K562 (cell line): ENCODE results near the gene SP6. TPM values are rescaled to one million over a fixed set of nuclear protein-coding genes. Genes with fewer than 3 reads are reported as not detected.

Experiments used
- ATAC-seq: fragments of 200-7000 bp; cut with Tn5 transposase; 3 replicates; pipeline ENCODE4 v1.9.1; 2020; ENCODE audit warnings: moderate library complexity
- BruUV-seq: library from RNA; stranded (reverse); fragments of 400-500 nt; replicated peaks from 2 replicates; lab custom pipeline; 2021; lab: Mats Ljungman, UMichigan
- CTCF ChIA-PET: fragments of 300-600 bp; formaldehyde crosslinking; extraction: SDS; loops from one replicate; lab custom pipeline; 2021; ENCODE audit warnings: low intra/inter-chr PET ratio; lab: Yijun Ruan, JAX
- POLR2A ChIA-PET: fragments of 300-600, 350-650 bp; sonication (Branson Sonifier 250); formaldehyde crosslinking; extraction: SDS; loops from one replicate; lab custom pipeline; 2021; ENCODE audit warnings: antibody characterized with exemption, inconsistent platforms; lab: Yijun Ruan, JAX
- DNase-seq, 4 experiments: peaks; one replicate each; pipeline versions ENCODE4 v3.0.0 to v3.0.0-alpha.2; 2011 to 2018; ENCODE audit warnings: low spot score in 3 of 4, mixed read lengths in 3 of 4; ENCODE audit errors: extremely low read depth in 1 of 4
- FAIRE-seq: peaks from 2 replicates; lab custom pipeline; 2011; peaks lifted over from hg19 to GRCh38; lab: Jason Lieb, UNC
- H2AFZ ChIP-seq: 2 replicates; pipeline ENCODE4 v1.6.0; 2011; ENCODE audit warnings: low read depth, low read length, control low read depth, inconsistent platforms
- H3K27ac ChIP-seq: fragments of 200-600 bp; 3 replicates; pipeline ENCODE4 v1.8.0; 2011; ENCODE audit warnings: low read depth, mild to moderate bottlenecking, control low read depth, inconsistent platforms, low read length, moderate library complexity, mixed read lengths; ENCODE audit errors: extremely low read depth
- H3K27me3 ChIP-seq, 2 experiments: fragments of 300-600 bp in 1 of 2; 2 replicates in 1 of 2; 3 replicates in 1 of 2; pipeline versions ENCODE4 v1.6.0 to v1.8.0; 2011; ENCODE audit warnings: inconsistent platforms in 2 of 2, low read length in 2 of 2, mild to moderate bottlenecking in 1 of 2, mixed read lengths in 1 of 2, moderate library complexity in 1 of 2; ENCODE audit not compliant: control insufficient read depth in 2 of 2, insufficient read depth in 2 of 2
- H3K36me3 ChIP-seq: fragments of 300-600 bp; 3 replicates; pipeline ENCODE4 v1.8.0; 2011; ENCODE audit warnings: mild to moderate bottlenecking, low read length, inconsistent platforms; ENCODE audit not compliant: control insufficient read depth, insufficient read depth
- H3K4me1 ChIP-seq, 2 experiments: fragments of 200-600 bp in 1 of 2; replicated peaks in 1 of 2; 2 replicates in 1 of 2; 3 replicates in 1 of 2; pipeline versions ENCODE4 v1.5.1 to v1.8.0; 2011; ENCODE audit warnings: inconsistent platforms in 2 of 2, low read length in 2 of 2, mild to moderate bottlenecking in 1 of 2, mixed read lengths in 1 of 2, moderate library complexity in 1 of 2; ENCODE audit not compliant: control insufficient read depth in 2 of 2, insufficient read depth in 2 of 2
- H3K4me2 ChIP-seq: 2 replicates; pipeline ENCODE4 v1.6.1; 2011; ENCODE audit warnings: low read length, control low read depth, inconsistent platforms, mixed read lengths; ENCODE audit not compliant: insufficient read depth
- H3K4me3 ChIP-seq: fragments of 200-600 bp; sonication (generic), shearing (Covaris generic); 2 replicates; pipeline ENCODE4 v1.5.1; 2016; ENCODE audit warnings: control low read depth, inconsistent platforms
- H3K79me2 ChIP-seq: fragments of 200-600 bp; 3 replicates; pipeline ENCODE4 v1.8.0; 2011; ENCODE audit warnings: low read length, inconsistent platforms; ENCODE audit not compliant: control insufficient read depth, insufficient read depth
- H3K9ac ChIP-seq, 2 experiments: 2 replicates each; pipeline versions ENCODE4 v1.6.0 to v1.6.1; 2011; ENCODE audit warnings: low read depth in 2 of 2, low read length in 2 of 2, control low read depth in 1 of 2, inconsistent platforms in 1 of 2, mild to moderate bottlenecking in 1 of 2, mixed read lengths in 1 of 2; ENCODE audit not compliant: insufficient read depth in 1 of 2
- H3K9me1 ChIP-seq: one replicate; pipeline ENCODE4 v1.6.0; 2011; ENCODE audit warnings: inconsistent platforms, mild to moderate bottlenecking, low read length, moderate library complexity; ENCODE audit not compliant: control insufficient read depth, insufficient read depth
- H3K9me3 ChIP-seq: replicated peaks from 2 replicates; pipeline ENCODE4 v1.5.1; 2011; ENCODE audit warnings: low read depth, low read length, inconsistent platforms; ENCODE audit not compliant: control insufficient read depth, insufficient read depth
- H4K20me1 ChIP-seq: replicated peaks from 2 replicates; pipeline ENCODE4 v1.6.1; 2011; ENCODE audit warnings: low read length, inconsistent platforms, mixed read lengths; ENCODE audit not compliant: control insufficient read depth, insufficient read depth
- ELF1 ChIP-seq: fragments of 200-800 bp; sonication (Bioruptor generic); IDR thresholded peaks from 2 replicates; pipeline ENCODE4 v1.6.1; 2016; ENCODE audit warnings: missing genetic modification characterization, missing compliant biosample characterization
- ETV6 ChIP-seq, 3 experiments: fragments of 150-350 bp in 1 of 3; sonication (generic) in 1 of 3; formaldehyde crosslinking in 1 of 3; IDR thresholded peaks; 2 replicates each; pipeline versions ENCODE4 v1.6.1 to v1.8.0; 2014 to 2022; ENCODE audit warnings: borderline replicate concordance in 2 of 3, low read depth in 2 of 3, antibody characterized with exemption in 1 of 3, low read length in 1 of 3, mild to moderate bottlenecking in 1 of 3, missing genetic modification reagents in 1 of 3
- HEY1 ChIP-seq: fragments of 250-450 bp; sonication (Bioruptor Pico); IDR thresholded peaks from 2 replicates; pipeline ENCODE4 v1.5.0; 2020; ENCODE audit warnings: mild to moderate bottlenecking, moderate library complexity, borderline replicate concordance
- KLF13 ChIP-seq: fragments of 450-650 bp; IDR thresholded peaks from 2 replicates; pipeline ENCODE4 v1.6.1; 2016; ENCODE audit warnings: missing genetic modification characterization, low read depth, mild to moderate bottlenecking, missing compliant biosample characterization, moderate library complexity, borderline replicate concordance
- MIER1 ChIP-seq: fragments of 450-650 bp; IDR thresholded peaks from 2 replicates; pipeline ENCODE4 v1.6.1; 2016; ENCODE audit warnings: antibody characterized with exemption, mild to moderate bottlenecking, low read depth
- SPI1 ChIP-seq: IDR thresholded peaks from 2 replicates; pipeline ENCODE4 v1.6.1; 2011; ENCODE audit warnings: low read depth, low read length, control low read depth, borderline replicate concordance
- TCF7L2 ChIP-seq: fragments of 150-350 bp; IDR thresholded peaks from 2 replicates; pipeline ENCODE4 v1.6.1; 2016; ENCODE audit warnings: low read depth, mild to moderate bottlenecking, low read length, moderate library complexity
- WGBS: fragments of 100-300 bp; shearing (Covaris generic); methylation state at CpG from one replicate; pipeline ENCODE4 v1.1.6; 2016; ENCODE audit warnings: low coverage, mixed read lengths; ENCODE audit not compliant: insufficient coverage; ENCODE audit errors: missing lambda C conversion rate; 5-methylcytosine and 5-hydroxymethylcytosine counted together
- in situ Hi-C: fragments of 300-500 bp; cut with MboI; formaldehyde crosslinking; loops from 4 replicates; pipeline ENCODE4 v1.15.0; 2018; ENCODE audit warnings: inconsistent platforms, mixed read lengths
- intact Hi-C: fragments of 100-400 bp; cut with micrococcal nuclease; formaldehyde crosslinking; loops from 2 replicates; pipeline ENCODE4 v1.14.2; 2022
- polyA plus RNA-seq, 8 experiments: library from polyadenylated mRNA; depleted of rRNA in 4 of 8; stranded (reverse) in 5 of 8; unstranded in 3 of 8; fragments of >200 nt; fragmentation: Nextera tagmentation in 2 of 8; fragmentation: Illumina TruSeq in 1 of 8; extraction: Ambion mirVana in 2 of 8; extraction: Trizol in 1 of 8; gene quantifications; 2 replicates each; pipeline versions ENCODE4 v1.2.1 to v1.2.3, GENCODE V29; 2011 to 2014; ENCODE audit warnings: inconsistent platforms in 1 of 8, missing spikeins in 1 of 8
- total RNA-seq, 7 experiments: library from RNA; depleted of rRNA in 6 of 7; stranded (reverse); fragments of >200 nt in 6 of 7; fragmentation: Illumina TruSeq in 2 of 7; extraction: Trizol in 2 of 7; gene quantifications; 2 replicates each; pipeline versions ENCODE4 v1.2.1 to v1.2.3, GENCODE V29; 2011 to 2021; ENCODE audit warnings: low replicate concordance in 1 of 7
- TF ChIP-seq, protein P1 (sequence below): fragments of 250-450 bp; sonication (Bioruptor Pico); IDR thresholded peaks from 2 replicates; pipeline ENCODE4 v1.6.1; 2021; ENCODE audit warnings: mild to moderate bottlenecking
- TF ChIP-seq, protein P2 (sequence below): fragments of 450-650 bp; IDR thresholded peaks from 2 replicates; pipeline ENCODE4 v1.6.1; 2017; ENCODE audit warnings: antibody characterized with exemption

The SP6 gene
- total and polyA plus RNA-seq, 9 of the 15 experiments (the other 6 are each of a cell fraction or from before 2014, with no cell fraction given) = 0.11 to 7.9 (median 2.2) TPM

DNA sequence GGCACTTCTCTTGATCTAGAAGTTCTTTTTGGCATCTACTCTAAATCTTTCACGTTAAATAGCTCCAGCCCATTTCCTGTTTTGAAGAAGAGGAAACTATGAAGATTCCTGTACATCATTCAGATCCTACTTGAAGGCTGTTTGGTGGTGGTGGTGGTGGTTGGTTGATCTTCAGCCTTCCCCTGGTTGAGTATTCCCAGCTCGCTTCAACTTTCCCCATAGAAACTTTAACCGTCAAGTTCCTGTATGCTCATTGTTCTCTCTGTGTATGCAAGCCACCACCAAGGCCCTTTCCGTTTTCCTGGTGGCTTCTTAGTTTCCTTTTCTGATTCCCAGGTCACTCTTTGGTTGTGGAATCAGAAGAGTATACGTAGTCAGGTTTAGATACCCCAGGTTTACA is 16.2 kb downstream of the SP6 start:
- ATAC-seq = no peak
- Histone ChIP-seq H3K9me3 (no peaks in the 10 kb centered on the region), H2AFZ (no peak overlapping the region), H3K4me1 (peaks cover 28 to 30% of the 10 kb centered on the region in 2 experiments), H4K20me1 (0 out of 2 replicates have a peak, but pooled peaks cover 4% of the 10 kb centered on the region), H3K9me1 (no peaks in the 10 kb centered on the region), H3K9ac (no peak overlapping the region), H3K4me2 (no peak overlapping the region; the same call in 1 of the 2 replicates), H3K4me3 (no peak overlapping the region), H3K27ac (peak overlapping the region; percentile 37; the same call in 2 of the 3 replicates), H3K27me3 (no peaks in the 10 kb centered on the region), H3K36me3 (peaks cover 20% of the 10 kb centered on the region; the same call in 2 of the 3 replicates), H3K79me2 (peaks cover 17% of the 10 kb centered on the region)
- in situ Hi-C loops = no loop called here
- no peak for DNase-seq
- intact Hi-C loops = loop anchor here (5.0 kb wide), 1 partner anchor 57 kb away; no protein-coding TSS in a partner anchor
- 58% methylated on average over 5 of the region's 5 CpGs for WGBS
- POLR2A ChIA-PET = interaction anchor here (0.7 kb wide), 1 partner anchor 1216 kb away, joined by 4 read pairs; no protein-coding TSS in a partner anchor
- FAIRE-seq = no peak
- no peak for TF ChIP-seq HEY1 (CRISPR knock-in tag)
- TF ChIP-seq MIER1 = no peak
- no TSS peak for BruUV-seq
- CTCF ChIA-PET = no interaction called here

DNA sequence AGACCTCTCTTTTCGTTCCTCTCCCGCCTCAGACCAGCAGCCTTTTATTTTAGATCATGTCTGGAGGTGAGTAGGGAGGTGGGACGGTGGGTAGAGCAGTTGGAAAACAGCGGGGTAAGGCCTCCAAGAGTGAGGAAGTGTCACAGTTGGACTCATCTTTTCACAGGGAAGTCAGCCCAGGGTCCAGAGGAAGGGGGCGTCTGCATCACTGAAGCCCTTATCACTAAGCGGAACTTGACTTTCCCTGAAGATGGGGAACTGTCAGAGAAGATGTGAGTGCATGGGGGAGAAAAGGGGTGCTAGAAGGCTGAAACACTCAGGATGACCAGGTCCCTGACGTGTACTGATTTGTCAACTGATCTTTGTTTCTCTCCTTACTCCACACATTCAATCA is 19.0 kb downstream of the SP6 start:
- Histone ChIP-seq H3K9ac (peak overlapping the region; percentile 84 to 90), H3K27me3 (no peaks in the 10 kb centered on the region), H3K27ac (peak overlapping the region; percentile 73), H3K9me3 (no peaks in the 10 kb centered on the region)
- CTCF ChIA-PET = interaction anchor here (0.8 kb wide), 1 partner anchor 9 kb away, joined by 3 read pairs; no protein-coding TSS in a partner anchor
- TF ChIP-seq ETV6 (IDR thresholded peaks at IDR 0.05; ENCODE audit: borderline replicate concordance in 1 of 2, low read depth in 2 of 2, low read length in 1 of 2) = peak in 1 of 2 experiments; percentile 50; a peak in 1 of 4 replicates
- TF ChIP-seq ETV6 (CRISPR knock-in tag; IDR thresholded peaks at IDR 0.05; ENCODE audit: borderline replicate concordance) = no peak
- peak; percentile 70; the same call in 1 of the 2 replicates for TF ChIP-seq SPI1
- TF ChIP-seq KLF13 (tag) = no peak
- 0 out of 2 replicates have a peak, but pooled peaks have one; percentile 3 for TF ChIP-seq ELF1 (tag)
- TF ChIP-seq, protein P1, sequence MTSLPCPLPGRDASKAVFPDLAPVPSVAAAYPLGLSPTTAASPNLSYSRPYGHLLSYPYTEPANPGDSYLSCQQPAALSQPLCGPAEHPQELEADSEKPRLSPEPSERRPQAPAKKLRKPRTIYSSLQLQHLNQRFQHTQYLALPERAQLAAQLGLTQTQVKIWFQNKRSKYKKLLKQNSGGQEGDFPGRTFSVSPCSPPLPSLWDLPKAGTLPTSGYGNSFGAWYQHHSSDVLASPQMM (CRISPR knock-in tag) = no peak
- TF ChIP-seq, protein P2, sequence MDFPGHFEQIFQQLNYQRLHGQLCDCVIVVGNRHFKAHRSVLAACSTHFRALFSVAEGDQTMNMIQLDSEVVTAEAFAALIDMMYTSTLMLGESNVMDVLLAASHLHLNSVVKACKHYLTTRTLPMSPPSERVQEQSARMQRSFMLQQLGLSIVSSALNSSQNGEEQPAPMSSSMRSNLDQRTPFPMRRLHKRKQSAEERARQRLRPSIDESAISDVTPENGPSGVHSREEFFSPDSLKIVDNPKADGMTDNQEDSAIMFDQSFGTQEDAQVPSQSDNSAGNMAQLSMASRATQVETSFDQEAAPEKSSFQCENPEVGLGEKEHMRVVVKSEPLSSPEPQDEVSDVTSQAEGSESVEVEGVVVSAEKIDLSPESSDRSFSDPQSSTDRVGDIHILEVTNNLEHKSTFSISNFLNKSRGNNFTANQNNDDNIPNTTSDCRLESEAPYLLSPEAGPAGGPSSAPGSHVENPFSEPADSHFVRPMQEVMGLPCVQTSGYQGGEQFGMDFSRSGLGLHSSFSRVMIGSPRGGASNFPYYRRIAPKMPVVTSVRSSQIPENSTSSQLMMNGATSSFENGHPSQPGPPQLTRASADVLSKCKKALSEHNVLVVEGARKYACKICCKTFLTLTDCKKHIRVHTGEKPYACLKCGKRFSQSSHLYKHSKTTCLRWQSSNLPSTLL = 0 out of 2 replicates have a peak, but pooled peaks have one; percentile 22
- TF ChIP-seq TCF7L2 = no peak
- TF ChIP-seq, all 486 proteins: peak for 4
- Histone ChIP-seq H3K79me2 (peaks cover 30% of the 10 kb centered on the region), H3K4me3 (peak overlapping the region; percentile 61), H3K4me1 (peaks cover 22 to 28% of the 10 kb centered on the region in 2 experiments), H3K9me1 (no peaks in the 10 kb centered on the region), H2AFZ (peak overlapping the region; percentile 89), H4K20me1 (0 out of 2 replicates have a peak, but pooled peaks cover 4% of the 10 kb centered on the region), H3K4me2 (peak overlapping the region; percentile 93), H3K36me3 (peaks cover 22% of the 10 kb centered on the region)
- BruUV-seq = no TSS peak
- FAIRE-seq (no peak), ATAC-seq (peak; percentile 19), DNase-seq (peak in 1 of 4 experiments; percentile 49)
- WGBS = 7% methylated on average over 7 of the region's 7 CpGs
- intact Hi-C loops (loop anchor here (5.0 kb wide), 1 partner anchor 55 kb away; no protein-coding TSS in a partner anchor), in situ Hi-C loops (no loop called here)
- POLR2A ChIA-PET = interaction anchor here (0.6 to 2.8 kb wide), 17 partner anchors 9 to 878 kb away, joined by 3 to 28 read pairs (median 3); partner anchors contain the start of genes OSBPL7, SCRN2 and SP2
